ENCODE results near the gene TRIM29.

TRIM29 gene

GRCh38 chr11:120122924-120123683 is 14.8 kb downstream of the TRIM29 start:
- DNase-seq (ENCODE audit: low spot score), result peak; percentile 30

- DNase-seq (ENCODE audit: low spot score), result peak; percentile 95
Measured at GRCh38 chr11:120121914-120122473, 15.9 kb downstream of the TRIM29 start.

GRCh38 chr11:120121336-120121735 is 16.6 kb downstream of the TRIM29 start:
- peak; percentile 79 for DNase-seq (ENCODE audit: low spot score)

- DNase-seq (ENCODE audit: low spot score), result no peak
Measured at GRCh38 chr11:120120805-120121335, 17.0 kb downstream of the TRIM29 start.

GRCh38 chr11:120119121-120119520 is 18.8 kb downstream of the TRIM29 start:
- no peak for DNase-seq (ENCODE audit: low spot score)

GRCh38 chr11:120117991-120118390 is 19.9 kb downstream of the TRIM29 start:
- no peak for DNase-seq (ENCODE audit: low spot score)

- no peak for DNase-seq (ENCODE audit: low spot score)
Measured at GRCh38 chr11:120116966-120117365, 20.9 kb downstream of the TRIM29 start.

GRCh38 chr11:120115272-120116000 is 22.5 kb downstream of the TRIM29 start:
- DNase-seq (ENCODE audit: low spot score), result no peak

- no peak for DNase-seq (ENCODE audit: low spot score)
Measured at GRCh38 chr11:120112174-120112796, 25.6 kb downstream of the TRIM29 start.

GRCh38 chr11:120109531-120109930 is 28.4 kb downstream of the TRIM29 start:
- no peak for DNase-seq (ENCODE audit: low spot score)

- DNase-seq (ENCODE audit: low spot score), result peak; percentile 19
Measured at GRCh38 chr11:120108785-120109168, 29.1 kb downstream of the TRIM29 start.

GRCh38 chr11:120108154-120108784 is 29.6 kb downstream of the TRIM29 start:
- DNase-seq (ENCODE audit: low spot score), result peak; percentile 49

GRCh38 chr11:120107692-120108091 is 30.2 kb downstream of the TRIM29 start:
- DNase-seq (ENCODE audit: low spot score), result no peak

GRCh38 chr11:120106354-120107150 is 31.4 kb downstream of the TRIM29 start:
- no peak for DNase-seq (ENCODE audit: low spot score)

GRCh38 chr11:120105576-120105975 is 32.3 kb downstream of the TRIM29 start:
- DNase-seq (ENCODE audit: low spot score), result no peak

- DNase-seq (ENCODE audit: low spot score), result no peak
Measured at GRCh38 chr11:120104041-120104565, 33.8 kb downstream of the TRIM29 start.

GRCh38 chr11:120102864-120103122 is 35.1 kb downstream of the TRIM29 start:
- no peak for DNase-seq (ENCODE audit: low spot score)

- DNase-seq (ENCODE audit: low spot score), result no peak
Measured at GRCh38 chr11:120102050-120102863, 35.7 kb downstream of the TRIM29 start.

- no peak for DNase-seq (ENCODE audit: low spot score)
Measured at GRCh38 chr11:120098503-120099020, 39.4 kb downstream of the TRIM29 start.
